ENCODE results near the gene SERPINA10. TPM values are rescaled to one million over a fixed set of nuclear protein-coding genes. Genes with fewer than 3 reads are reported as not detected.
"Not testable (repeated sequence)": the region's sequence is repeated elsewhere in the genome, so short reads cannot be mapped to it uniquely, and the experiment has no call there.

SERPINA10 gene
- total RNA-seq, 1 donor from 2014 or later: not detected

- DNase-seq: no peak
- Histone ChIP-seq H3K4me3 (no peak overlapping the region), H3K27ac (replicated peaks) (no peak overlapping the region), H3K36me3 (no peaks in the 10 kb centered on the region), H3K4me1 (no peaks in the 10 kb centered on the region), H3K27me3 (ENCODE audit: low read depth) (peaks cover 43% of the 10 kb centered on the region), H3K9me3 (replicated peaks) (peaks cover 29% of the 10 kb centered on the region)
- intact Hi-C loops (cut with micrococcal nuclease): no loop called here
- TF ChIP-seq, protein P1, sequence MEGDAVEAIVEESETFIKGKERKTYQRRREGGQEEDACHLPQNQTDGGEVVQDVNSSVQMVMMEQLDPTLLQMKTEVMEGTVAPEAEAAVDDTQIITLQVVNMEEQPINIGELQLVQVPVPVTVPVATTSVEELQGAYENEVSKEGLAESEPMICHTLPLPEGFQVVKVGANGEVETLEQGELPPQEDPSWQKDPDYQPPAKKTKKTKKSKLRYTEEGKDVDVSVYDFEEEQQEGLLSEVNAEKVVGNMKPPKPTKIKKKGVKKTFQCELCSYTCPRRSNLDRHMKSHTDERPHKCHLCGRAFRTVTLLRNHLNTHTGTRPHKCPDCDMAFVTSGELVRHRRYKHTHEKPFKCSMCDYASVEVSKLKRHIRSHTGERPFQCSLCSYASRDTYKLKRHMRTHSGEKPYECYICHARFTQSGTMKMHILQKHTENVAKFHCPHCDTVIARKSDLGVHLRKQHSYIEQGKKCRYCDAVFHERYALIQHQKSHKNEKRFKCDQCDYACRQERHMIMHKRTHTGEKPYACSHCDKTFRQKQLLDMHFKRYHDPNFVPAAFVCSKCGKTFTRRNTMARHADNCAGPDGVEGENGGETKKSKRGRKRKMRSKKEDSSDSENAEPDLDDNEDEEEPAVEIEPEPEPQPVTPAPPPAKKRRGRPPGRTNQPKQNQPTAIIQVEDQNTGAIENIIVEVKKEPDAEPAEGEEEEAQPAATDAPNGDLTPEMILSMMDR (IDR thresholded peaks at IDR 0.05; ENCODE audit: borderline replicate concordance): no peak
These were observed 13.2 kb upstream of the SERPINA10 start for GRCh38 chr14:94306047-94306978.

- H3K4me1 ChIP-seq: no peaks in the 10 kb centered on the region
- peaks cover 39% of the 10 kb centered on the region for H3K27me3 ChIP-seq (ENCODE audit: low read depth)
- no peak overlapping the region for H3K4me3 ChIP-seq
- H3K9me3 ChIP-seq (replicated peaks): peaks cover 29% of the 10 kb centered on the region
- no peaks in the 10 kb centered on the region for H3K36me3 ChIP-seq
- no peak overlapping the region for H3K27ac ChIP-seq (replicated peaks)
- DNase-seq: no peak
- TF ChIP-seq, protein P1 (IDR thresholded peaks at IDR 0.05; ENCODE audit: borderline replicate concordance): no peak
- intact Hi-C loops (cut with micrococcal nuclease): no loop called here
These were observed 12.6 kb upstream of the SERPINA10 start for GRCh38 chr14:94305620-94306019.

DNA sequence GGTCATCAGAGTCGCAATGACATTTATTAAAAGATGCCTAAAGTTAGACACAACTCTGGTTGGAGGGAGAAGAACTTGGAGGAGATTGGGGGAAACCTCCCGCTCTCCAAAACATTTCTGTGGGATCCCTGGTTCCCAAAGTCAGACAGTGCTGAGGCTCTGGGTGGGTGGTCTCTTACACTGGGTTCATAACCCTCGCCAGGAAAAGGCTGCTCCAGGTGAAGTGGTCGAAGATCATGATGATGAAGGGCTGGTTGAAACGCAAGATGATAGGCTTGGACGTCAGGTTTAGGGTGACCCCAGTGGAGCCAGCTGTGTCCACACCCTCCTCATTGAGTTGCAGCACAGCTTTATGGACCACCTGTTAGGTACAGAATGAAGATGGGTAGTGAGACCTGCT is 11.2 kb upstream of the SERPINA10 start:
- intact Hi-C loops (cut with micrococcal nuclease): no loop called here
- TF ChIP-seq, protein P1 (IDR thresholded peaks at IDR 0.05; ENCODE audit: borderline replicate concordance): no peak
- Histone ChIP-seq H3K4me1 (no peaks in the 10 kb centered on the region), H3K9me3 (replicated peaks) (peaks cover 29% of the 10 kb centered on the region), H3K27ac (replicated peaks) (no peak overlapping the region), H3K4me3 (no peak overlapping the region), H3K36me3 (no peaks in the 10 kb centered on the region), H3K27me3 (ENCODE audit: low read depth) (peaks cover 26% of the 10 kb centered on the region)
- no peak for DNase-seq

DNA sequence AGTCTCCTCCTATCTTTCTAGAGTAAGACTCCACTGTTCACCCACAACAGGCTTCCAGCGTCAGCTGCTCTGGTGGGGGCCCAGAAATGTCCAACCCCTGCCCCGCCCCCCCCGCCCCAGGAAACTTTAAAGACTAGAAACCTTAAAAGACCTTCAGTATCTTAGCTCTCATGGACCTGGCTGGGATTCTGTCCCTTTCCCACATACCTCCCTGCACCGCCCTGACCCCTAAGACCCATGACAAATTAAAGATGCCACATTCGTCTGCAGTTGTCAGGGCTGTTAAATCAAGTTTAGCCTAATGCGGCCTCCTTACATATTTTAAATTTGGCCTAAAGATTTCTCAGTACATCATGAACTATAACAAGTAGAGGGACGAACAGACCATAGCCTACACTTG is 10.0 kb upstream of the SERPINA10 start:
- intact Hi-C loops (cut with micrococcal nuclease): no loop called here
- no peak for DNase-seq
- TF ChIP-seq, protein P1 (IDR thresholded peaks at IDR 0.05; ENCODE audit: borderline replicate concordance): no peak

GRCh38 chr14:94298130-94298529 is 5.1 kb upstream of the SERPINA10 start:
- Histone ChIP-seq H3K27ac (replicated peaks) (no peak overlapping the region), H3K27me3 (ENCODE audit: low read depth) (peaks cover 34% of the 10 kb centered on the region), H3K9me3 (replicated peaks) (peaks cover 10% of the 10 kb centered on the region), H3K4me3 (no peak overlapping the region), H3K4me1 (no peaks in the 10 kb centered on the region), H3K36me3 (no peaks in the 10 kb centered on the region)
- intact Hi-C loops (cut with micrococcal nuclease): no loop called here
- TF ChIP-seq, protein P1 (IDR thresholded peaks at IDR 0.05; ENCODE audit: borderline replicate concordance): no peak
- DNase-seq: no peak

More for the DNA sequence above, 10.0 kb upstream of the SERPINA10 start:
- Histone ChIP-seq H3K27me3 (ENCODE audit: low read depth) (peaks cover 21% of the 10 kb centered on the region), H3K9me3 (replicated peaks) (peaks cover 21% of the 10 kb centered on the region), H3K36me3 (no peaks in the 10 kb centered on the region), H3K4me3 (no peak overlapping the region), H3K4me1 (no peaks in the 10 kb centered on the region), H3K27ac (replicated peaks) (no peak overlapping the region)

DNA sequence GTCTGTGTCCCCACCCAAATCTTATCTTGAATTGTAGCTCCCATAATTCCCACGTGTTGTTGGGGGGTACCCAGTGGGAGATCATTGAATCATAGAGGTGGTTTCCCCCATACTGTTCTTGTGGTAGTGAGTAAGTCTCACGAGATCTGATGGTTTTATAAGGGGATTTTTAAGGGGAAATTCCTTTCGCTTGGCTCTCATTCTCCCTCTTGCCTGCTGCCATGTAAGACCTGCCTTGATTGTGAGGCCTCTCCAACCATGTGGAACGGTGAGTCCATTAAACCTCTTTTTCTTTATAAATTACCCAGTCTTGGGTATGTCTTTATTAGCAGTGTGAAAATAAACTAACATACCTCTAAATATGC is 3.1 kb upstream of the SERPINA10 start:
- H3K27ac ChIP-seq (replicated peaks); DNase-seq; H3K36me3 ChIP-seq; intact Hi-C loops (cut with micrococcal nuclease); H3K9me3 ChIP-seq (replicated peaks); H3K4me3 ChIP-seq; H3K4me1 ChIP-seq: not testable (repeated sequence)
- peaks cover 48% of the 10 kb centered on the region for H3K27me3 ChIP-seq (ENCODE audit: low read depth)
